NCI-H2227 (cell line): ENCODE measurements around the gene PEA15.

ENCODE experiments used
- DNase-seq: peaks from one replicate; lab custom pipeline; 2025; ENCODE audit not compliant: unreplicated experiment; lab: John Stamatoyannopoulos, UW

The PEA15 gene

DNA sequence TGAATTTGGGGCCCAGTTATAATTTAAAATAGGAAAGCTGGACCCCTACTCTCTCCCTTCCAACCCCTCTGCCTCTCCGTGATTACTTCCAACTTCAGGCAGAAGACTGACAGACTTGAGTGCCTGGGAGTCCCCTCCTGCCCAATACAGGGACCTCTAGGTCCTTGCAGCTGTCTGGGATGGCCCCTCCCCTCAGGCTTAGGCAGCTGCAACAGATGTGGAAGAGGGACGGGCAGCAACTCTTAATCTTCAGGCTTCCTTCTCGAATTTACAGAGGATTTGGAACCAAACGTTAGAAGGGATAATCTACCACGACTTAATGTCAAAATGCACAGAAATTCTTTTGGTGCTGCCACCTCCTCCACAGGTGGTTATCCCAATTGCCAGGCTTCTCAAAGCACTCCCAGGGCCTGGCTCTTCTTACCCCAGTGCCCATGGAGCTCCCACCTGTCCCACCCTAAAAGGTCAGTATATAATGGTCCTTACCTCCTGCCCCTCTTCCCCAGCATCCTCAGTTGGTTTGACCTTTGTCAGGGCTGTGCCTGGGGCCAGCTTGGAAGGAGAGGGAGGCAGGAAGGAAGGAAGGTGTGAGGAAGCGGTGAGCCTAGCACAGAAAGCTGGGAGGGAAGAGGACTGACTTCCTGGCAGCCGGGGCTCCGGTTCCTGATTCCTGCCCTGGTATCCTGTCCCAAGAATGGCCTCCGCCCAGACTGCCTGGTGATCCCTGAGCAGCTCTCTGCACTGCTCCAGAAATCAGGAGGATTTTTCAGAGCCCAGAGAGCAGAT lies 2.8 kb downstream of the PEA15 start:
- DNase-seq, result no peak

- DNase-seq, result no peak
Observed at GRCh38 chr1:160208557-160209320, 3.6 kb downstream of the PEA15 start.

DNA sequence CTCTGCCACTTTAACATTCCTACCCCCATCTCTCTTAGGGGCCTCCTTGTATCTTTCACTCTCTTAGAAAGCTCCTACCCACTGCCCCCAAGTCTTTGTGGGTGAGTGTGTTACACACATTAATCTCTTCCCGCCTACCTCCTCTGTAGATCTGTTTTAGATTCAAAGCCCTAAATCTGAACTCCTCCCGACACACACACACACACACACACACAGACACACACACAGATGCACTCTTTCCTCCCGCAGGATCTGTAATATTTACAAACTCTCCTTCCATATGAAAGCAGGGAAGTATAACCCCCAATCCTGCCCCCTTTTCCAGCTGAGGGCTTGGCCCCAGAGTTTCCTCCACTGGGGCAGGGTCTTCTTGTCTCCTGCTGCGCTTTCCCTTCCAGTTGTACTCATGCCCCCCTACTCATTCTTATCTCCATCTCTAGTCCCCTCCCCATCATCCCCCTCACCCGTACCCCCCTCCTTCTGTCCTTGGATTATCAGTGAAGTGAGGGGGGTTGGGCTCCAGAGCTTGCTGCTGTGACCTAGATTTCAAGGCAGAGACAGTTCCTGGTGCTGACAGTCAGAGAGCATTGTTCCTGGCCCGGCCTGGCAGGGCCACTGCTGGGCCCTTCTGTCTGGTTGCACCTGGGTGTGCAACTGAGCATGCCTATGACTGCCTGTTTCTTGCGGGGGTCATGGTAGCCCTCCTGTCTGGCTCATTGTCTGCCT lies 4.3 kb downstream of the PEA15 start:
- DNase-seq, result peak; percentile 9

GRCh38 chr1:160210561-160210960 lies 5.4 kb downstream of the PEA15 start:
- DNase-seq, result no peak

DNA sequence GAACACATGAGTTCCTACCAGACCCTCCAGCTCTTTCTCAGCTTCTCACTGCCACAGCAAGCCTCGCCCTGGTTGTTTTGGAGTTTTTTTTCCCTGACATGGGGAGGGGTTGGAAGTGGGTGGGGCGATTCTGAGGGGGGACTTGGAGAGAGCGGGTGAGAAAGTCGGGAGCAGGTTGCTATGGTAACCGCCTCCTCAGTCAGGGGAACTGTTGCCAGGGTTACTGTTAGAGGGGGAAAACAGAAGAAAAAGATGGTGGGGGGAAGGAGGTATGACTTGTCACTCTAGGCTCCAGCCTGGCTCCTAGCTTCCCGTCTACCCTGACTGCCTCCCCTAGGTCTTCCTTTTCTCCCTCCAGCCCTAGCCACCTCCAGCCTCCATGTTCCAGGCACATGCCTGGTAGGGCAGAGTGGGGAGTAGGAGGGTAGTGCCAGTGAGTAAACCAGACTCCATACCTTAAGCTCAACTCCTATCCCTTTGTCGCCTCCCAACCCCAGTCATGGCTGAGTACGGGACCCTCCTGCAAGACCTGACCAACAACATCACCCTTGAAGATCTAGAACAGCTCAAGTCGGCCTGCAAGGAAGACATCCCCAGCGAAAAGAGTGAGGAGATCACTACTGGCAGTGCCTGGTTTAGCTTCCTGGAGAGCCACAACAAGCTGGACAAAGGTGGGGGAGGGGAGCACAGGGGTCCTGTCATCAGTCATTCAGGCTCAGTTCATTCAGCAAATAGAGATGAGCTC lies 6.0 kb downstream of the PEA15 start:
- peak; percentile 90 for DNase-seq

- DNase-seq, result no peak
Observed at GRCh38 chr1:160214481-160215140, 9.4 kb downstream of the PEA15 start.

DNA sequence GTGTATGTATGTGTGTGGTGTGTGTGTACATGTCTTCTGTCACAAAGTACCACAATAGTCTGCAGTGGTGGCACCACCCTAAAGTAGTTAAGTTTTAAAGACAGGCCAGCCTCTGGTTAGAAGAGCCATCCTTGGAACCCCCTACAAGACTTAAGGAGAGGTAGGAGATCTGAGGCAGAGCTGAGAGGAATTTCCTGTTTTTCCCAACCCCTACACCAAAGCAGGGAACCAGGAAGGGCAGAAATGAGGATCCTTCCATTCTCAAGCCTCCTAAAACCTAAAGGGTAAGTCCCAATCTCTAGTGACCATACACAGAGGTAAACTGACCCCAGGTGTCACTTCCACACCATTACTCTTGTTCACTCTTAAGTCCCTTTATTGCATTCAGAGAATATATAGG lies 11.1 kb downstream of the PEA15 start:
- DNase-seq, result no peak

DNA sequence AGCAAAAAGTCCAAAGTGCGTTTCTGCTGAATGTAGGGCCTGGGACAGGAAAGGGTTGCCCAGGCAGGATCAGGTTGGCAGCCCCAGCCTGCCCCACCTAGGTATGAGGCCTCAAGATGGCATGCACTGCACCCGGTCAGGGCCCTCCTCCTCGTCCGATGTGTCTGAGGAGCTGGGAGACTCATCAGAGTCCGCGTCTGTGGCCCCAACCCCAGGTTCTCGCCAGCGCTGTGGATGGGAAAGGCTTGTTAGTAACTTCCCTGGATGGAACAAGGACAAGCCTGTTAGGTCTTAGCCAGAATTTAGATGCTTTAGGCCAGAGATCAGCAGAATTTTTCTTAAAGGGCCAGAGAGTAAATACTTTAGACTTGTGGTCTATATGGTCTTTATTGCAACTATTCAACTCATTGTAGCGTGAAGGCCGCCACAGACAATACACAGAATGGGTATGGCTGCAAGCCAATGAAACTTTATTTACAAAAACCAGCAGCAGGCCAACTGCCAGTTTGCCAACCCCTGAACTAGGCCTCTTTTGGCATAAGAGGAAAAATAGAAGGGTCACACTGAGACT lies 12.4 kb downstream of the PEA15 start:
- no peak for DNase-seq

DNA sequence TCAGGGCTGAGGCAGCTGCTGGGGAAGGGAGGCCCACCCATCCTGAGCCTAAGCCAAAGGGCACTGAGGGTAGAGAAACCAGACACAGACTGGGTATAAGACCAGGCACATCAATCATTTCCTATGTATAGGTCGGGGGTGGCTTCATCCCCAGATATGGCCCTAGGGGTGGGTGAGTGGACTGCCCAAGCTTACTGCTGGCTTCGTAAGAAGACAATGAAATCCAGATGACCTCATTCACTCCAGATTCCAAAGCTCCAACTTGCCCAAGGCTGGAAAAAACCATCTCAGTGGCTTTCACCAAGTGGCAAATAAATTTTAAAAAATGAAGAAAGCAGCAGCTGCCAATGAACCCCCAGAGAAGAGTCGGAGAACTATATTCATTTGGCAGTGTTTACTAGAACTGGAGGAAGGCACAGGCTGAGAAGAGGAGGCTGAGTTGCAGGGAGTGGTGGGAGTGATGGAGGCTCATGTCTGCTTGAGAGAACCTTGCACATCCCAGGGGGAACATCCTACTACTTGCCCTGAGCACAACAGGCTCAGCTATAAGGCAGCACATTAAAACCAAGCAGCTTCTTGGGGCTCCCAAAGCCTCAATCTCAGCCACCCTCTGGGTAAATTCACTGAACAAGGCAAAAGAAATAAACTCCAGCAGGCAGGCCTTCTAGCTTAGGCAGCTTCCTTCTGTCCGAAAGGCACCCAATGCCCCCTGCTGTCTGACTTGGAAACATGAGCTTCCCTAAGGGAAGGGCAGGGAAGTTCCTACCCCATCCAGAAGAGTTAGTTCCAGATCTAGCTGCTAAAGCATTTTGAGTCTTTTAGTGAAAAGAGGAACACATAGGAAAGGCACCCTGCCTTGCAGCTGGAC lies 14.1 kb downstream of the PEA15 start:
- DNase-seq, result peak; percentile 52

GRCh38 chr1:160220301-160220700 lies 15.1 kb downstream of the PEA15 start:
- no peak for DNase-seq

DNA sequence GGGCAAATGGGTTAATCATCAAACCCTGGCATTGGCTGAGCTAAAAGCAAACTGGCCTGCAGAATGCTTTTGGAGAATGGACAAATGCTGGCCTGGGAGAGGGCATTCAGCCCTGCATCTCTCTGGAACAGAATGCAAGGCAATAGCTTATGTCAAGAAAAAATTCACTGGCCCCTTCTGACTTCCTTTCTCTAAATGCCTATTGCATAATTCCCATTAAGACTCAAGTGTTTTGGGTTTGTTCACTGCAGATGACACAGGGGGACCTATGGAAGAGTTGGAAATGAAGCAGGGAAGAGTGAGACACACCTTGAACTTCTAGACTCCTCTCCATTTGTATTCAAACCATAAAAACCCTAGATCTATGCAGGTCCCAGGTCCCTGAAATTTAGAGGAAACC lies 15.9 kb downstream of the PEA15 start:
- DNase-seq, result no peak

GRCh38 chr1:160222546-160222945 lies 17.4 kb downstream of the PEA15 start:
- DNase-seq, result no peak

- DNase-seq, result no peak
Observed at GRCh38 chr1:160224606-160225005, 19.4 kb downstream of the PEA15 start.

DNA sequence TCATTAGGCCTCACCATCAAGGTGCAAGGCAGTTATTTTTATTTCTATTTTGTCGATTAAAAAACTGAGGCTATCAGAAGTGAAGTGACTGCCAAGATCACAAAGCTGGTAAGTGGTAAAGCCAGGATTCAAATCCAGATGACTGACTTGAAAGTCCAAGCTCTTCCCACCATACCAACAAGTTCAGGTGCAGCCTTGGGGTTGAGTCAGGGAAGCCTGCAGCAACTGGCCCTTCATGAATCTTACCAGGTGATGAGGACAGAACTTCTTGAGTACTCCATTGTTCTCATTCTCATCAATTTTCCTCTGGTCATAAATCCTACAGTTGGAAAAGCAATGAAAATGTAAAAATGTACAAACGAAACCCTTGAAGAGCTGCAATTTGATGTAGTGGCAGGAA lies 20.2 kb downstream of the PEA15 start:
- no peak for DNase-seq

DNA sequence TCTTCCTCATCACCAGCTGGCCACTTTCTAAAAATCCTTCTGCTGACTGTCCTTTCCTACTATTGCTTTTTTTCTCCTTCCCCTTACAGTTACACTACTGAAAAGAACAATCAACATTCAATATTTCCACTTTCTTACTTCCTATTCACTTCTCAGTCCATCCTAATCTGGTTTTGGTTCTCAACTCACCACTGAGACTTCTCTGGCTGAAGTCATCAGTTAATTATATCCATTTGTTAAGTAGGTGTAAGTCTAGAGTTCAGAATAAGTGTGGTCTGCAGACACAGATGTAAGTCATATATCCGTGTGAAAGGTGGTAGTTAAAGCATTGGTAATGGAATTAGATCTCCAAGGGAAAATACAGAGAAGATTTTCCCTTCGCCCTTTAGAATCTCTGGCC lies 21.4 kb downstream of the PEA15 start:
- DNase-seq, result no peak

DNA sequence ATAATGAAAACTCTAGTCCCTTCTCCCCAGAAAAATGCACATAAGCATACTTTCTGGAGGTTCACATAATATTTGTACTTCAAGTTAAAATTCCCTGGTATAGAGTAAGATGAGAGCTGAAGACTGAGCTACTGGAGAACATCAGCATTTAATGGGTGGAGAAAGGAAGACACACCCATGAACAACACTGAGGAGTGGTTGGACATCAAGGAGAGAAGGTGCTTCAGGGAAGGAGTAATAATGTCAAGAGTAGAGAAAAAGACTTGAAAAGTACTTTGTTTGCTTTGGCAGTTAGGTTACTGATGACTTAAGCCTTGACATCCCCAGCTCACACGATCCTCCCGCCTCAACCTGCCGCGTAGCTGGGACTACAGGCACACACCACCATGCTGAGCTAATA lies 21.9 kb downstream of the PEA15 start:
- DNase-seq, result no peak

DNA sequence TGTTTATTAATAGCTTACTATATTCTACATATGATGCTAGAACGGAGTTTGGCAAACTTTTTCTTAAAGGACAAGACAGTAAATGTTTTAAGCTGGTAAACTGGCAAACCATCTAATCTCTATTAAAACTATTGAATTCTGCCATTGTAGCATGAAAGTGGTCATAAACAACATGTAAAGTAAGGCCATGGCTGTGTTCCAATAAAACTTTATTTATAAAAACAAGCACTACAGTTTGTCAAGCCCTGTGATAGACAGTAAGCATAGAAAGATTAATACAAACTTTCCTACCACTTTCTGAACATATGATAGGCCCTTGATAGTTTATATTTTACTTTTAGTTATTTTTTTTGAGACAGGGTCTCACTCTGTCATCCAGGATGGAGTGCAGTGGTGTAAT lies 22.4 kb downstream of the PEA15 start:
- no peak for DNase-seq

GRCh38 chr1:160228431-160228830 lies 23.2 kb downstream of the PEA15 start:
- no peak for DNase-seq

DNA sequence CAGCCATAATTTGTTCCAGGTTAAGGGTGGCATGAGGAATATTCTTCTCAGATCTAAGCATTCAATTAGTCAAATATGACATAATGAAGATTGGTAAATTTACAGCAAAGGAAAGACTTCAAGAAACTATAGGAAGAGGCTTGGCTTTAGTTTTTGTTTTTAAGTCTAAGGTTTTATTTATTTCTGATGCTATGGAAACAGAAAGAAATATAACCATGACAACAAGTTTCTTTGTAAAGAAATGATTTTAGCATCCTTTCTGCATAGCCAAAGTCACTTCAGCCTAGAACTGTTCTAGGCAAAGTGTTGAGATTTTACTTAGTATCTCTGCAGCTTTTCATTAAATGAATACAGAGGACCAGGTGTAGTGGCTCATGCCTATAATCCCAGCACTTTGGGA lies 27.7 kb downstream of the PEA15 start:
- no peak for DNase-seq
